CD1c-positive myeloid dendritic cell (primary cell): ENCODE measurements around the gene GCSAM.

Source experiments
- DNase-seq: peaks from one replicate; pipeline ENCODE4 v3.0.0-alpha.2; 2016; ENCODE audit errors: extremely low spot score

The GCSAM gene, protein sequence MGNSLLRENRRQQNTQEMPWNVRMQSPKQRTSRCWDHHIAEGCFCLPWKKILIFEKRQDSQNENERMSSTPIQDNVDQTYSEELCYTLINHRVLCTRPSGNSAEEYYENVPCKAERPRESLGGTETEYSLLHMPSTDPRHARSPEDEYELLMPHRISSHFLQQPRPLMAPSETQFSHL

DNA sequence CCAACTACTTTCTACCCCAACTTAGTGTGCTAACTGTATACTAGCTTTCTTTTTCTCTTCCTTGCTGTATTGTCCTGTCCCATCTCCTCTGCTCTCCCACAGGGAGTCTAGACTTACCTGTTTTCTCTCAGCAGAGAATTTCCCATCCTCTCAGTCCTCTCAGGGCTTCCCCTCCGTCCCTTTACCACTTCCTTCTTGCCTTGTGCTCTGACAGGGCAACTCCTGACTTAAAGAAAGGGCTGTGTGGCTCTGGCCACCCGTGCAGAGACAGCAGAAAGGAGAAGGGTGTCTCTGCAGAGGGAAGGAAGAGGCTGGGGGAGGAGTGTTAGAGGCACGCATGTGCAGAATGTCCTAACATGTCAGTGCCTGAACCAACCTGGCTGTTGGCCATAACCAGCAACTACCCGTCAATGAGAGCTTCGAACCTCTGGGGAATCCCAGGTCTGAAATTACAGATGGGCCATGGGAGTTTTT is at the start of gene GCSAM:
Gene GCSAM (minus strand): TSS at position 274 of the 474 bp plus-strand sequence. CDS start 128 bp downstream, at position 146.
- peak; percentile 65 for DNase-seq

GRCh38 chr3:112175646-112176045 is 42.6 kb upstream of the GCSAM start:
- DNase-seq, result no peak

DNA sequence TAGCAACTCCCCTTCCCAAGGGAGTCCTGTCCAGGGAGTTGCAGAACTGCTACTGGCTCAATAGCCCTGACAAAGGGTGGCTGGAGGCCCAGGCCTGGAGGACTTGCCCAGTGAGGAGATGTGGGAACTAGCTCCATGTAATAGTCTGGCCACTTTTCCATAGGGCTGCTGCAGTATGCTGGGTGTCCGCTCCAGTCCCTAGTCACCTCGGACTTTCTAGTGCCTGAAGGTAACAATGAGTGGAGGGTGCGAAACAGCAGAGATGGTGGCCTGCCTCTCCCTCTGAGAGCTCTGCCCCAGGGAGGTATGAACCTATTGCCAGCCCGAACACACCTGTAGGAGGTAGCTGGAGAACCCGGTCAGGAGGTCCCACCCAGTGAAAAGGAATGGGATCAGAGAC is 42.0 kb upstream of the GCSAM start:
- DNase-seq, result no peak

DNA sequence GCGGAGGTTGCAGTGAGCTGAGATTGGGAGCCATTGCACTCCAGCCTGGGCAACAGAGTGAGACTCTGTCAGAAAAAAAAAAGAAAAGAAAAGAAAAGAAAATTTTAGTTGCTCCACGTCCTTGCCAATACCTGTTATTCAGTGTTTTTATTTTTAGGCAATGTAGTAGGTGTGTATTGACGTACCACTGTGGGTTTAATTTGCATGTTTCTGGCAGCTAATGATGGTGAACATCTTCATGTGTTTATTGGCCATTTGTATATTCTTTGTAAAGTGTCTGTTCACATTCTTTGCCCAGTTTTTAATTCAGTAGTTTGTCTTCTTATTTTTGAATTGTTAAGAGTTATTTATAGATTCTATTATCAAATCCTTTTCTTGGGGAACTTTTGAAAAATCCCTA is 38.1 kb upstream of the GCSAM start:
- no peak for DNase-seq

- DNase-seq, result no peak
Measured at GRCh38 chr3:112170046-112170445, 37.0 kb upstream of the GCSAM start.

DNA sequence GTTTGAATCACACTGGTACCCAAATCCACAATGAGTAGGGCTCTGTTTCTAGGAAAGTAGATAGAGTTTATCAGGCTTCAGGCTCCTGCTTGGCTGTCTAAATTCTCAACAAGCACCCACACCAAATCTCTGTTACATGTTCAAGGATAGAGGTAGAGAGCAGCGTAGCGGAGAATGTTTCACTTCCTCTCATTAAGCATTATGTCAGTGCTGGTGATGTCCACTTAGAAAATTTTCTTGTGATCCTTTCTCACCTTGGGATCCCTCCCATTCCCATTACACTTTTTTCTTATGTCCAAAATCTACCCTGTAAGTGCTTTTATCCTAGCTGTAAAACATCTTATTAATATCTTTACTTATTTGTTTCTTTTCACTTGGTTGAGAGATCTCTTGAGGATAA is 34.7 kb upstream of the GCSAM start:
- DNase-seq, result no peak

DNA sequence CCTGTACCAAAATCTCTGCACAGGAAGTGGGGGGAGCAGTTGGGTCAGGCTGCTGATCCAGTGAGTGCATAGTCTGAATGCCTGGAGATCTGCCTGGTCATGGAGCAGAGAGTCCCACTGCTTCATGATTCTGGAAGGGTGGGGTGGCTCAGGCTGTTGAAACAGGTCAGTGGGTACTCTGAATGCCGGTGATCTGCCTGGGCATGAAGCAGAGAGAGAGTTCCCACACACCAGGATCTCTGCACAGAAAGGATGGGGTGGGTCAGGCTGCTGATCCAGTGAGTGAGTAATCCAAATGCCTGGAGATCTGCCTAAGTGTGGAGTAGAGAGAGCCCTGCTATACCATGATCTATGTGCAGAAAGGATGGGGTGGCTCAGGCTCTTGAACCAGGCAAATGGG is 16.1 kb upstream of the GCSAM start:
- no peak for DNase-seq

DNA sequence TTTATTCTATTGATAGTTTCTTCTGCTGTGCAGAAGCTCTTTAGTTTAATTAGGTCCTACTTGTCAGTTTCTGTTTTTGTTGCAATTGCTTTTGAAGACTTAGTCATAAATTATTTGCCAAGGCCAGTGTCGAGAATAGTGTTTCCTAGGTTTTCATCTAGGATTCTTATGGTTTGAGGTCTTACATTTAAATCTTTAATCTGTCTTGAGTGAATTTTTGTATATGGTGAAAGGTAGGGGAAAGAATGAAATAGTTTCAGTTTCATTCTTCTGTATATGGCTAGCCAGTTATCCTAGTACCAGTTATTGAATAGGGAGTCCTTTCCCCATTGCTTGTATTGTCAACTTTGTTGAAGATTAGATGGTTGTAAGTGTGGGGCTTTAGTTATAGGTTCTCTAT is 10.6 kb upstream of the GCSAM start:
- DNase-seq, result no peak

DNA sequence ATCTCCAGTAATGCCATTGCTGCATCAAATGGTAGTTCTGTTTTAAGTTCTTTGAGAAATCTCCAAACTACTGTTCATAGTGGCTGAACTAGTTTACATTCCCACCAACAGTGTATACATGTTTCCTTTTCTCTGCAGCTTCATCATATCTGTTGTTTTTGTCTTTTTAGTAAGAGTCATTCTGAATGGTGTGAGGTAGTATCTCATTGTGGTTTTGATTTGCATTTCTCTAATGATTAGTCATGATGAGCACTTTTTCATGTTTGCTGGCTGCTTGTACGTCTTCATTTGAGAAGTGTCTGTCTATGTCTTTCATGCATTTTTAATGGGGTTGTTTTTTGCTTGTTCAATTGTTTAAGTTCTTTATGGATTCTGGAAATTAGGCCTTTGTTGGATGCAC is 10.2 kb upstream of the GCSAM start:
- DNase-seq, result no peak

DNA sequence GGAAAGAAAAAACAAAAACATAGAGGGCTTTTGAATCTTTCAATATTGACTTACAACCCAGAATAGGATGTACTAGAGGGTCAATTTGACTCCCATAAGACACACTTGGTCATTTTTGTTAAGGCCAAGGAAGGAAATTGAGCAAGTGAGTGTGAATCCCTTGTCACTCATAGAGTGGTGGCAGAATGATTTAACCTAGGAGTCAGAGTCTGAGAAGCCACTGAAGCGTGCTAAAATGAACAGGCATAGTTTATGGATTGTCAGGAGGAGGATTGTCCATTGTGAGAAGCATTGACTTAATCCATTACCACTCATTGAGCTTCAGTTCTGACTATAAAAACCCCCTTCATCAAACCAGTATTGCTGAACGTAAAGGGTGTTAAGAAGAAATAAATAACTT is 8.2 kb upstream of the GCSAM start:
- DNase-seq, result no peak

DNA sequence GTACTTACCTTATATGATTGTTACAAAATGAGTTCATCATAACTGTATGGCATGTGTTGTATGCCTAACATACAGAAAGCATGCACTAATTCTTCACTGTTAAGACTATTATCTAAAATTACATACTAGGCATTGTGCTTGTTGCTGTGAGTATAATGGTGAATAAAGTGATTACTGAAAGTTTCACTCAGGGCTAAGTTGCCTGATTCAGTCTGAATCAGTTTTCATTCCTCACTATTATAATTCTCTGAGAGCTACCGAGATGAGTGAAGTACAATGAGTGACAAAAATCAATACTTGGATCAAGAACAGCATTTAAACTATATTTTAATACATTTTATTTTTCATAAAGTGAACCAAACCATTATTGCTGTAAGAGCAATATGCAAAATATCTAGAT is 7.5 kb upstream of the GCSAM start:
- DNase-seq, result no peak

DNA sequence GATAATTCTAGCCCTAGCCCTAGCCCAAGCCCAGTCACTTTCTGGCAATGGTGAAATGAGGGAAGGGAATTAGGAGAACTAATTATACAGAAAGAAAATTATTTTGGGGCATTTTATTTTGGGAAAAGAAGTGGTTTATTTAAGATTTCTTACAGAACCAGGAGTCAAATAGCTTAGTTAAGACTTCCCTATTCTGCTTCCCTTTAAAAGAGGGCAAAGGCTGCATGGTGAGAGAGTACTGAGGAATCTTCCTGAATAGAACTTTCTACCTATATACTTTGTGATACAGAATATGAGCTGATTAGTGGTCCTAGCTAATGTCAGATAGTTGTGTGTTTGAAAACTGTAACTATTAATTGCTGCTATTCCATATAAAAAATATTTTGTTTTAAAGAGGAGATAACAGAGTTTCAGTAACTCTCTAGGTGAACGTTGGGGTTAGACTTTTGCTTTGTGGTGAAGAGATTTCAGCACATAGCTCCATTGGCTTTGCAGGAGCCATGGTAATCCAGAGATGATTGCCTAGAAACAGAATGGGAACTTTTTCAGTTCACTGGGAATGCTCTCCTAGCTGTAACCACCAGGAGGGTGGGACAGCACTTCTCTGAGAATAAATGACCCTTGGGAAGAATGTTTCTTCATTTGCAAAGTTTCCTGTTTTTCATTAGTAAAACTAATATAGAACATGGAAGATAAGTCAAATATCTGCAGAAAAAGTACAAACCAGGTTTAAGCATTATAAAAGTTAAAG is 5.3 kb upstream of the GCSAM start:
- peak; percentile 38 for DNase-seq

- peak; percentile 23 for DNase-seq
Measured at GRCh38 chr3:112137781-112138180, 4.7 kb upstream of the GCSAM start.

DNA sequence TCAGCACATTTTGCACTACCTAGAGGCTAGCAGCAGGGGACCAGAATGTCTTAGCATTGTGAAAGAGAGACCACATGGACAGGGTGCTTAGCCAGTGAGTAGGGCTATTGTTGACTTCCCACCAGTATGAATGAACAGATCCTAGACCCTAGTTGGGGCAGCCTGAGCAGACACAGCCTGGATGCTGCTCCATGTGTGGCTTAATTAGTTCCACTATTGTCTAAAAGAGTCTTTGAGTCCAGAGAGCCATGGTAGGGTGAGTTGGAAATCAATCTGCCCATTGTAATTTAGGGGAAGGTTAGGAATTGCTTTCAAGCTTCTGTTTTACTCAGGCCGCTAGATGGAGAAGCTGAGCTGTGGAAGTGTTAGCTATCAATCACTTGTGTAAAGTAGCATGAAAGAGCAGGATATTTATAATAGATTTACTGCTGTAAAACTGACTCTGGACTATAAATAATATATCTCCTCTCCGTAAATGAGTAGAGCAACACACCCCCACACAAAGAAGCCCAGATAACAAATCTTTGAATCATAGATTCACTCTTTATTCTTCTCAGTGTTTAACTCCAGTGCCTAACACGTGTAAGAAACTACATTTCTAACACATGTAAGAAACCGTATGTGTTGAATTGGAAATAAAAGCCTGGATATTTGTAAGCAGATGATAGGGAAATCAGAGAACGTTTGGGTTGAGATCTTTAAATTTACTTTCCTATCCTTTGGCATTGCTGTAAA is 4.1 kb upstream of the GCSAM start:
- peak; percentile 52 for DNase-seq

- no peak for DNase-seq
Measured at GRCh38 chr3:112136046-112136445, 3.0 kb upstream of the GCSAM start.

GRCh38 chr3:112134335-112135124 is 1.5 kb upstream of the GCSAM start:
- DNase-seq, result no peak

DNA sequence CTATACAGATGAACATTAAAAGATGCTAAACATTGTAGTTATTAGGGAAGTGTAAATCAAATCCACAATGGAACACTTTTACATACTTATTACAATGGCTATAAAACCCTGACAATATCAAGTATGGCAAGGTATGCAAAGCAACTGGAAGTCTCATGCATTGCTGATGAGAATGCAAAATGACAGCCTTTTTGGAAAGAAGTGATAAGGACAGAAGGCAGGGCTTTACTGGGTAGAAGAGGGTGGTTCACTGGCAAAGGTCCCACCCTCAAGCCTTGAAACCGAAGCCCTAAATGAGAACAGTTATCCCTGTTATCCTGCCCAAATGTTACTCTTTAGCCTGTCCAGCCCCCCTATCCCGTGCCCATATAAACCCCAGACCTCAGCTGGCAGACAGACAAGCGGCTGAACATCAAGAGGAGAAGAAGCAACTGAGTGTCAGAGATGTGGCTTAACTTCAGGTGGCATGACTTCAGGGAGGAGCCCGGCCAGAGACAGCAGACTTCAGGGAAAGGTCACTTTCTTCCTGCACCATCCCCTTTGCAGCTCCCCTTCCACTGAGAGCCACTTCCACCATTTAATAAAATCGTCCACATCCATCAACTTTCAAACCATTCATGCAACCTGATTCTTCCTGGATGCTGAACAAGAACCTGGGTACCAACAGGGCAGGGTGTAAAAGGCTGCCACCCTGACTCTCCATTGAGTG is 732 bp upstream of the GCSAM start:
- DNase-seq, result no peak

GRCh38 chr3:112132554-112132953 is 494 bp downstream of the GCSAM start:
- DNase-seq, result no peak

GRCh38 chr3:112132088-112132487 is 960 bp downstream of the GCSAM start:
- no peak for DNase-seq

- DNase-seq, result no peak
Measured at GRCh38 chr3:112131111-112131510, 1.9 kb downstream of the GCSAM start.

DNA sequence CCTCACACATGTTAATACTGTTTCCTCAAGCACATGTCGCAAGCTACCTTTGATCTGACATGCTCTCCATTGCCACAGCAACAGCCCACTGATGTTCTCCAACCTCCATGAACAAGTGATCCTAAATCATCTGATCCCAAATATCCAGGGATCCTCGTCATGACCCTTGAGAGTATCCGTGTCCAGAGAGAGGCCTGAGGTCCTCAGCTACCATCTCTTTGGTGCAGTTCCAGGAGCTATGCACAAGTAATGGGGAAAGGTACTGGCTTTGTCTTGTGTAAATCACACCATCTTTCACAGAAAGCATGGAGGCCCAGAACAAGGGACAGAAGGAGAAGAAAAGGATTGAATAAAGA is 2.4 kb downstream of the GCSAM start:
- no peak for DNase-seq
